Uterus (tissue), 4 donors: ENCODE data around the gene OR6K2. TPM values are rescaled to one million over a fixed set of nuclear protein-coding genes. Genes with fewer than 3 reads are reported as not detected.

Experiments used
- DNase-seq, 2 donors: peaks; one replicate each; pipeline ENCODE4 v3.0.0-alpha.2; 2019 to 2020
- H3K27ac ChIP-seq, 2 donors: fragments of 200-600 bp; sonication (generic); 1 replicate in 1 of 2; 2 replicates in 1 of 2; pipeline ENCODE4 v1.5.1; 2016 to 2018
- H3K27me3 ChIP-seq, 2 donors: fragments of 200-600 bp; sonication (generic); one replicate each; pipeline ENCODE4 v1.5.1; 2018 to 2019; ENCODE audit warnings: control low read depth in 1 of 2
- H3K36me3 ChIP-seq, 2 donors: fragments of 200-600 bp; sonication (generic); one replicate each; pipeline ENCODE4 v1.5.1; 2019; ENCODE audit warnings: control low read depth in 1 of 2
- H3K4me1 ChIP-seq, 2 donors: fragments of 200-600 bp; sonication (generic); one replicate each; pipeline ENCODE4 v1.5.1; 2018 to 2019; ENCODE audit warnings: control low read depth in 1 of 2
- H3K4me3 ChIP-seq, 2 donors: fragments of 200-600 bp; sonication (generic); 1 replicate in 1 of 2; 2 replicates in 1 of 2; pipeline ENCODE4 v1.5.1; 2018 to 2019; ENCODE audit warnings: mild to moderate bottlenecking in 1 of 2
- H3K9me3 ChIP-seq, 2 donors: fragments of 200-600 bp; sonication (generic); one replicate each; pipeline ENCODE4 v1.5.1; 2019; ENCODE audit warnings: control low read depth in 1 of 2
- CTCF ChIP-seq, 4 experiments: fragments of 200-600 bp in 2 of 4; fragments of 450-650 bp in 2 of 4; sonication (generic) in 2 of 4; IDR thresholded peaks; one replicate each; pipeline ENCODE4 v1.5.1; 2016 to 2019; ENCODE audit warnings: antibody characterized with exemption in 4 of 4, mild to moderate bottlenecking in 2 of 4, moderate library complexity in 1 of 4
- POLR2A ChIP-seq, 2 donors: fragments of 450-650 bp; IDR thresholded peaks; one replicate each; pipeline ENCODE4 v1.6.1; 2016; ENCODE audit warnings: antibody characterized with exemption in 2 of 2, mild to moderate bottlenecking in 1 of 2, moderate library complexity in 1 of 2
- intact Hi-C: fragments of 100-400 bp; cut with DNase I; formaldehyde crosslinking; loops from one replicate; pipeline ENCODE4 v1.15.1; 2023; ENCODE audit warnings: low total_unique reads
- total RNA-seq, 4 donors: library from RNA; depleted of rRNA in 3 of 4; stranded (reverse); fragments of >200 nt in 3 of 4; gene quantifications; one replicate each; pipeline versions ENCODE4 v1.1.0 to v1.2.4, GENCODE V29; 2014 to 2023
- donor health status: DM: yes; HTN: yes; CAD: no.

OR6K2 gene
- total RNA-seq, 4 donors from 2014 or later = not detected

DNA sequence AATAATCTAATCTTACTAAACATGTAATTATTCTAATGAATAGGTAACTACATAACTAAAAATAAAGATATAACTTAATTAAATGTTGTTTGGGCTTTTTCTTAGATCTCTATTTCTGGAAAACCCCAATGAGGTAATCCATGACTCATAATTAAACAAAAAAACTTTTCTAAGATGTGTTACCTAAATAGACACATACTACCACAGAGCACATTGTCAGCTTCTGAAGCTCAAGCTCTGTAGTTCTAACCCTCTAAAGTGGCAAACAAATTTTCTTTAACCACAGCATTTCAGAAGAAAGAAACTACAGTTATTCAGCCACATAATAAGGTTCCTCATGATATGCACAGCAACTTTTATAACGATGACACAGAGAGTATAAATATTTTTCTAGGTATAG is 15.9 kb upstream of the OR6K2 start:
- TF ChIP-seq CTCF (IDR thresholded peaks at IDR 0.05) (no peak), POLR2A (IDR thresholded peaks at IDR 0.05) (no peak)
- Histone ChIP-seq H3K27ac (no peak overlapping the region), H3K4me3 (no peak overlapping the region), H3K4me1 (no peaks in the 10 kb centered on the region), H3K9me3 (no peaks in the 10 kb centered on the region), H3K27me3 (no peaks in the 10 kb centered on the region), H3K36me3 (no peaks in the 10 kb centered on the region)
- no peak for DNase-seq
- intact Hi-C loops = no loop called here

GRCh38 chr1:158714754-158715153 is 14.3 kb upstream of the OR6K2 start:
- Histone ChIP-seq H3K27ac (no peak overlapping the region), H3K4me3 (no peak overlapping the region), H3K4me1 (no peaks in the 10 kb centered on the region), H3K36me3 (no peaks in the 10 kb centered on the region), H3K9me3 (no peaks in the 10 kb centered on the region), H3K27me3 (no peaks in the 10 kb centered on the region)
- TF ChIP-seq CTCF (IDR thresholded peaks at IDR 0.05) = no peak
- TF ChIP-seq POLR2A (IDR thresholded peaks at IDR 0.05) = no peak
- intact Hi-C loops = no loop called here
- DNase-seq = no peak

DNA sequence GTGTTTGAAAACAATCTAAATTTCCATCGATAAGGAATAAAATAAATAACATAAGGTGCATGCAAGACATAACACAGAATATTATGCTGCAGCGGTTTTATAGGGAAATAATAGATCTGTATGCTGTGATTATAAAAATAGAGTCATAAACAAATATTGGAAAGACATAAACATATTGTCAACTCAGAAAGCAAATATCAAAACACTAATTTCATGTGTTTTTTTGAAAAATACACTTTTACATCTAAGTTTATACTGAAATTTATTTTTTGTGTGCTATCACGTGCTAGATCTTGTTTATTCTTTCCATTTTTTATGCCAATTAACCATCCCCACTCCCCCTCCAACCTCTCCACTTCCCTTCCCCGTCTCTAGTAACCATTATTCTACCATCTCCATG is 10.6 kb upstream of the OR6K2 start:
- intact Hi-C loops = no loop called here
- Histone ChIP-seq H3K27me3 (no peaks in the 10 kb centered on the region), H3K9me3 (no peaks in the 10 kb centered on the region), H3K27ac (no peak overlapping the region), H3K36me3 (no peaks in the 10 kb centered on the region), H3K4me3 (no peak overlapping the region), H3K4me1 (no peaks in the 10 kb centered on the region)
- DNase-seq = no peak
- TF ChIP-seq CTCF (IDR thresholded peaks at IDR 0.05) (no peak), POLR2A (IDR thresholded peaks at IDR 0.05) (no peak)

- intact Hi-C loops = no loop called here
- no peak for DNase-seq
- Histone ChIP-seq H3K4me1 (no peaks in the 10 kb centered on the region), H3K27me3 (no peaks in the 10 kb centered on the region), H3K36me3 (no peaks in the 10 kb centered on the region), H3K9me3 (no peaks in the 10 kb centered on the region), H3K27ac (no peak overlapping the region), H3K4me3 (no peak overlapping the region)
- no peak for TF ChIP-seq CTCF (IDR thresholded peaks at IDR 0.05)
- no peak for TF ChIP-seq POLR2A (IDR thresholded peaks at IDR 0.05)
Measured at GRCh38 chr1:158706096-158706495, 5.6 kb upstream of the OR6K2 start.

- no peaks in the 10 kb centered on the region for H3K4me1 ChIP-seq
- H3K36me3 ChIP-seq = no peaks in the 10 kb centered on the region
- no peaks in the 10 kb centered on the region for H3K9me3 ChIP-seq
- no peak for DNase-seq
- no peaks in the 10 kb centered on the region for H3K27me3 ChIP-seq
- H3K27ac ChIP-seq = no peak overlapping the region
- TF ChIP-seq POLR2A (IDR thresholded peaks at IDR 0.05) (no peak), CTCF (IDR thresholded peaks at IDR 0.05) (no peak)
- intact Hi-C loops = no loop called here
- no peak overlapping the region for H3K4me3 ChIP-seq
Measured at GRCh38 chr1:158694596-158694995, 5.9 kb downstream of the OR6K2 start.
